Right lobe of liver (tissue), 6 donors: ENCODE results near the gene GATA1. TPM values are rescaled to one million over a fixed set of nuclear protein-coding genes. Genes with fewer than 3 reads are reported as not detected.
A peak's percentile ranks its signal among the peaks of the same experiment; 100 is the strongest.

Experiments
- ATAC-seq, 4 donors: fragments of 200-7000 bp; cut with Tn5 transposase; one replicate each; pipeline ENCODE4 v1.9.1; 2020; ENCODE audit warnings: mild to moderate bottlenecking in 4 of 4, moderate library complexity in 4 of 4
- DNase-seq, 3 donors: peaks; one replicate each; pipeline ENCODE4 v3.0.0-alpha.2; 2020
- H3K27ac ChIP-seq, 3 donors: fragments of 200-600 bp; one replicate each; pipeline ENCODE4 v1.8.0; 2022
- H3K27me3 ChIP-seq, 2 donors: fragments of 200-600 bp; one replicate each; pipeline ENCODE4 v1.8.0; 2022
- H3K36me3 ChIP-seq, 4 donors: fragments of 200-600 bp; sonication (generic) in 1 of 4; one replicate each; pipeline versions ENCODE4 v1.5.1 to v1.8.0; 2017 to 2022; ENCODE audit warnings: control low read depth in 1 of 4
- H3K4me1 ChIP-seq, 4 donors: fragments of 200-600 bp; sonication (generic) in 1 of 4; one replicate each; pipeline versions ENCODE4 v1.5.1 to v1.8.0; 2017 to 2022; ENCODE audit warnings: control low read depth in 1 of 4
- H3K4me3 ChIP-seq, 3 donors: fragments of 200-600 bp; one replicate each; pipeline ENCODE4 v1.8.0; 2022
- H3K9me3 ChIP-seq, 4 donors: fragments of 200-600 bp; sonication (generic) in 1 of 4; one replicate each; pipeline versions ENCODE4 v1.5.1 to v1.8.0; 2017 to 2022; ENCODE audit warnings: control low read depth in 1 of 4
- CTCF ChIP-seq, 4 donors: fragments of 200-600 bp in 3 of 4; fragments of 450-650 bp in 1 of 4; IDR thresholded peaks; one replicate each; pipeline versions ENCODE4 v1.5.1 to v1.8.0; 2016 to 2022; ENCODE audit warnings: antibody characterized with exemption in 4 of 4, mild to moderate bottlenecking in 2 of 4
- POLR2A ChIP-seq: fragments of 450-650 bp; IDR thresholded peaks from one replicate; pipeline ENCODE4 v1.6.1; 2017; ENCODE audit warnings: antibody characterized with exemption, mild to moderate bottlenecking
- WGBS: methylation state at CpG from one replicate; pipeline ENCODE4 v1.1.6; 2018; ENCODE audit warnings: low coverage, low lambda C conversion rate; ENCODE audit not compliant: insufficient coverage; ENCODE audit errors: missing lambda C conversion rate; 5-methylcytosine and 5-hydroxymethylcytosine counted together
- intact Hi-C, 2 donors: fragments of 100-400 bp; cut with DNase I; formaldehyde crosslinking; loops; one replicate each; pipeline versions ENCODE4 v1.11.2 to v1.14.1; 2022
- total RNA-seq, 6 experiments: library from RNA; depleted of rRNA in 2 of 6; stranded (reverse); fragments of >200 nt in 2 of 6; fragmentation: NEBNext Ultra II Directional in 3 of 6; extraction: Animal tissue kit (Norgen Biotek cat#: 25700) in 3 of 6; gene quantifications; one replicate each; pipeline versions ENCODE4 v1.1.0 to v1.2.4, GENCODE V29; 2016 to 2023
- donor health status: DM: no; HTN: yes; CAD: no.
- donor health status: DM: no; HTN: no; CAD: no.
- donor health status: DM: no; HTN: no; CAD: no.
- donor health status: DM: no; HTN: yes; CAD: no.
- donor health status: DM: no; HTN: yes; CAD: no.

GATA1 gene
- total RNA-seq, 6 experiments from 2014 or later = 0.37 to 1.2 TPM; not detected in 4

DNA sequence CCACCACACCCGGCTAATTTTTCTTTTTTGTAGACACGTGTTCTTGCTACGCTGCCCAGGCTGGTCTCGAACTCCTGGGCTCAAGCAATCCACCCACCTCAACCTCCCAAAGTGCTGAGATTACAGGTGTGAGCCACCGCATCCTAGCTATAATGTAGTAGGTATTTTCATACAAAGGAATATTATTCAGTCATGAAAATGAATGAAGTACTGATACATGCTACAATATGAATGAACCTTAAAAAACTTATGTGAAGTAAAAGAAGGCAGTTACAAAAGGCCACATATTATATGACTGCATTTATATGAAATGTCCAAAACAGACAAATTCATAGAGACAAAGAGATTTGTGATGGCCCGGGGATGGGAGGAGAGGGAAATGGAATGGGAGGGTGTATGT lies 4.7 kb upstream of the GATA1 start:
- 74% methylated on average over 6 of the region's 6 CpGs for WGBS
- no peak for ATAC-seq

GRCh38 chrX:48782216-48782615 lies 4.2 kb upstream of the GATA1 start:
- intact Hi-C loops = no loop called here
- Histone ChIP-seq H3K27me3 (no peaks in the 10 kb centered on the region), H3K4me3 (no peak overlapping the region), H3K36me3 (no peaks in the 10 kb centered on the region), H3K9me3 (no peaks in the 10 kb centered on the region), H3K4me1 (no peaks in the 10 kb centered on the region), H3K27ac (no peak overlapping the region)
- no peak for TF ChIP-seq POLR2A
- no peak for TF ChIP-seq CTCF (IDR thresholded peaks at IDR 0.05)
- DNase-seq (no peak), ATAC-seq (no peak)
- 48% methylated on average over 2 of the region's 2 CpGs for WGBS

More for the DNA sequence above, 4.7 kb upstream of the GATA1 start:
- no peaks in the 10 kb centered on the region for H3K4me1 ChIP-seq
- H3K4me3 ChIP-seq = no peak overlapping the region
- intact Hi-C loops = no loop called here
- no peaks in the 10 kb centered on the region for H3K27me3 ChIP-seq
- DNase-seq = no peak
- H3K27ac ChIP-seq = no peak overlapping the region
- no peaks in the 10 kb centered on the region for H3K36me3 ChIP-seq
- no peaks in the 10 kb centered on the region for H3K9me3 ChIP-seq
- no peak for TF ChIP-seq CTCF (IDR thresholded peaks at IDR 0.05)
- no peak for TF ChIP-seq POLR2A

DNA sequence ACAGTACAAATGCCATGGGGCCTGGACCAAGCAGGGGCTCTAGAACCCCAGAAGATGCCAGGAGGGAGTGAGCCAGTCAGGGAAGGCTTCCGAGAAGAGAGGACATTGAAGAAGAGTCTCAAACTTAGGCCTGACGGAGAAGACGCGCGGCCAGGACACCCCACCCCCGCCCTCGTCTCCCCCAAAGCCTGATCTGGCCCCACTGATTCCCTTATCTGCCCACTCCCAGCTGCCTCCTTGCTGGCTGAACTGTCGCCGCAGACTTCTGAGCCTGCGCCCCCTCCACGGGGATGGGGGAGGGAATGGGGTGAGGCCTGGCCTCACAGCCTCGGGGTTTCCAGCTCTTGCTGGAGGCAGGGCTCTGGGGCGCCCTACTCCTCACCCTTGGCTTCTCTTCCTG lies 3.6 kb upstream of the GATA1 start:
- no peaks in the 10 kb centered on the region for H3K9me3 ChIP-seq
- H3K27me3 ChIP-seq = no peaks in the 10 kb centered on the region
- no peak overlapping the region for H3K4me3 ChIP-seq
- WGBS = no CpG with 5 or more reads among the region's 13 CpGs
- intact Hi-C loops = no loop called here
- no peaks in the 10 kb centered on the region for H3K36me3 ChIP-seq
- no peaks in the 10 kb centered on the region for H3K4me1 ChIP-seq
- no peak overlapping the region for H3K27ac ChIP-seq
- ATAC-seq = no peak
- peak in 1 of 3 donors; percentile 33 for DNase-seq
- TF ChIP-seq POLR2A = no peak

GRCh38 chrX:48784726-48785125 lies 1.7 kb upstream of the GATA1 start:
- DNase-seq = no peak
- no peak overlapping the region for H3K27ac ChIP-seq
- no peak for ATAC-seq
- TF ChIP-seq POLR2A = no peak
- TF ChIP-seq CTCF (IDR thresholded peaks at IDR 0.05) = no peak
- WGBS = 25% methylated on average over 3 of the region's 3 CpGs
- no peaks in the 10 kb centered on the region for H3K9me3 ChIP-seq
- no peaks in the 10 kb centered on the region for H3K4me1 ChIP-seq
- no peaks in the 10 kb centered on the region for H3K27me3 ChIP-seq
- no peaks in the 10 kb centered on the region for H3K36me3 ChIP-seq
- no peak overlapping the region for H3K4me3 ChIP-seq
- intact Hi-C loops = no loop called here

DNA sequence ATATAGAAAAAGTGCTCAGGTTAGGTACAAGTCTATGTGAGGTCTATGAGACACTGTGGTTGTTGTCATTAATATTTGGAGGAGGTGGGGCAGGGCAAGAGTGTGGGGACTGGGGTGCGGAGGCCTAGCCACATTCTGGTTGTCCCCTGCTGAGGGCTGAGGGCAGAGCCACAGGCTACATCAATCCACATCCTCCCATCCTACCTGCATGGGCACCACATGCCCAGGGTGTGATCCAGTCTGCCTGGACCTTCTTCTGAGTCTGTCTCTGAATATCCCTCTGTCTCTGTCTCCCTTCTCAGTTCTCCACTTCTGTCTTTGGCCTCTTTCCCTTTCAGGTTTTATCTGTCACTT lies 1.2 kb upstream of the GATA1 start:
- no peak for DNase-seq
- ATAC-seq = peak in 1 of 4 donors; percentile 14
- Histone ChIP-seq H3K4me1 (no peaks in the 10 kb centered on the region), H3K27me3 (no peaks in the 10 kb centered on the region), H3K9me3 (no peaks in the 10 kb centered on the region), H3K27ac (no peak overlapping the region), H3K36me3 (no peaks in the 10 kb centered on the region), H3K4me3 (no peak overlapping the region)
- WGBS = no CpG with 5 or more reads among the region's 1 CpG
- intact Hi-C loops = no loop called here
- TF ChIP-seq POLR2A = no peak
- TF ChIP-seq CTCF (IDR thresholded peaks at IDR 0.05) = no peak
